MCF 10A (cell line): ENCODE measurements around the gene LHB. TPM values are rescaled to one million over a fixed set of nuclear protein-coding genes. Genes with fewer than 3 reads are reported as not detected.

Source experiments
- BruUV-seq: library from RNA; stranded (reverse); fragments of 400-500 nt; replicated peaks from 2 replicates; lab custom pipeline; 2021; lab: Mats Ljungman, UMichigan
- CTCF ChIA-PET: fragments of 300-600 bp; sonication (Branson Sonifier 250); formaldehyde crosslinking; extraction: SDS; loops from one replicate; lab custom pipeline; 2021; ENCODE audit warnings: antibody characterized with exemption, inconsistent platforms; lab: Yijun Ruan, JAX
- POLR2A ChIA-PET: fragments of 300-600, 350-650 bp; sonication (Branson Sonifier 250); formaldehyde crosslinking; extraction: SDS; loops from one replicate; lab custom pipeline; 2020; ENCODE audit warnings: antibody characterized with exemption, inconsistent platforms; lab: Yijun Ruan, JAX
- DNase-seq: peaks from one replicate; pipeline ENCODE4 v3.0.0-alpha.2; 2018; ENCODE audit not compliant: unreplicated experiment
- H3K27ac Mint-ChIP-seq: one replicate; pipeline ENCODE4 v1.8.0; 2022; ENCODE audit warnings: mild to moderate bottlenecking, low read depth, mixed read lengths; ENCODE audit not compliant: unreplicated experiment
- H3K27me3 Mint-ChIP-seq: one replicate; pipeline ENCODE4 v1.8.0; 2022; ENCODE audit warnings: mixed read lengths; ENCODE audit not compliant: insufficient read depth, unreplicated experiment
- H3K36me3 Mint-ChIP-seq: one replicate; pipeline ENCODE4 v1.8.0; 2022; ENCODE audit warnings: mild to moderate bottlenecking, moderate library complexity, mixed read lengths; ENCODE audit not compliant: insufficient read depth, unreplicated experiment
- H3K4me1 Mint-ChIP-seq: one replicate; pipeline ENCODE4 v1.8.0; 2022; ENCODE audit warnings: mixed read lengths; ENCODE audit not compliant: insufficient read depth, unreplicated experiment
- H3K4me3 Mint-ChIP-seq: one replicate; pipeline ENCODE4 v1.8.0; 2022; ENCODE audit warnings: mild to moderate bottlenecking, moderate library complexity, mixed read lengths; ENCODE audit not compliant: unreplicated experiment
- H3K9me3 Mint-ChIP-seq: one replicate; pipeline ENCODE4 v1.8.0; 2022; ENCODE audit warnings: mixed read lengths; ENCODE audit not compliant: unreplicated experiment
- intact Hi-C: fragments of 100-400 bp; cut with micrococcal nuclease; formaldehyde crosslinking; loops from 2 replicates; pipeline ENCODE4 v1.14.1; 2022
- total RNA-seq: library from RNA; stranded (reverse); gene quantifications from 2 replicates; pipeline ENCODE4 v1.2.3, GENCODE V29; 2022
- TF ChIP-seq, protein P1 (sequence below): fragments of 200-600 bp; IDR thresholded peaks from one replicate; pipeline ENCODE4 v1.8.0; 2022; ENCODE audit warnings: antibody characterized with exemption, mild to moderate bottlenecking; ENCODE audit not compliant: unreplicated experiment

LHB gene
- total RNA-seq, 1 experiment from 2014 or later, result not detected

DNA sequence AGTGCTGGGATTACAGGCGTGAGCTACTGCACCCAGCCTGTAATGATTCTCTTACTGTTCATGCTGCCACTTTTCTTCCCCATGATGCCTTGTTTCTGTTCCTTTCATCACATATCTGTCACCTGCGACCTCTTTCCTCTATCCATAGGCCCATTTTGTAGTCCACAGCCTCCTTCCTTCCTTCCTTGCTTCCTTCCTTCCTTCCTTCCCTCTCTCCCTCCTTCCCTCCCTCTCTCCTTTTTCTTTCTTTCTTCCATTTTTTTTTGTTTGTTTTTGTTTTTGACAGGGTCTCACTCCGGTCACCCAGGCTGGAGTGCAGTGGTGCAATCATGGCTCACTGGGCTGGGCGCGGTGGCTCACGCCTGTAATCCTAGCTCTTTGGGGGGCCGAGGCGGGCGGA is 28.0 kb downstream of the LHB start:
- H3K9me3 Mint-ChIP-seq, result no peaks in the 10 kb centered on the region
- H3K36me3 Mint-ChIP-seq, result peaks cover 74% of the 10 kb centered on the region
- POLR2A ChIA-PET, result interaction anchor here (1.0 kb wide), 1 partner anchor 23 kb away, joined by 4 read pairs; the partner anchor contains the start of gene FTL
- no peaks in the 10 kb centered on the region for H3K27me3 Mint-ChIP-seq
- intact Hi-C loops, result no loop called here
- DNase-seq, result no peak
- no TSS peak for BruUV-seq
- CTCF ChIA-PET, result interaction anchor here (1.3 kb wide), 1 partner anchor 17 kb away, joined by 3 read pairs; no protein-coding TSS in a partner anchor
- H3K27ac Mint-ChIP-seq, result peak overlapping the region; percentile 77
- TF ChIP-seq, protein P1, sequence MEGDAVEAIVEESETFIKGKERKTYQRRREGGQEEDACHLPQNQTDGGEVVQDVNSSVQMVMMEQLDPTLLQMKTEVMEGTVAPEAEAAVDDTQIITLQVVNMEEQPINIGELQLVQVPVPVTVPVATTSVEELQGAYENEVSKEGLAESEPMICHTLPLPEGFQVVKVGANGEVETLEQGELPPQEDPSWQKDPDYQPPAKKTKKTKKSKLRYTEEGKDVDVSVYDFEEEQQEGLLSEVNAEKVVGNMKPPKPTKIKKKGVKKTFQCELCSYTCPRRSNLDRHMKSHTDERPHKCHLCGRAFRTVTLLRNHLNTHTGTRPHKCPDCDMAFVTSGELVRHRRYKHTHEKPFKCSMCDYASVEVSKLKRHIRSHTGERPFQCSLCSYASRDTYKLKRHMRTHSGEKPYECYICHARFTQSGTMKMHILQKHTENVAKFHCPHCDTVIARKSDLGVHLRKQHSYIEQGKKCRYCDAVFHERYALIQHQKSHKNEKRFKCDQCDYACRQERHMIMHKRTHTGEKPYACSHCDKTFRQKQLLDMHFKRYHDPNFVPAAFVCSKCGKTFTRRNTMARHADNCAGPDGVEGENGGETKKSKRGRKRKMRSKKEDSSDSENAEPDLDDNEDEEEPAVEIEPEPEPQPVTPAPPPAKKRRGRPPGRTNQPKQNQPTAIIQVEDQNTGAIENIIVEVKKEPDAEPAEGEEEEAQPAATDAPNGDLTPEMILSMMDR, result no peak
- H3K4me3 Mint-ChIP-seq, result no peak overlapping the region
- peaks cover 20% of the 10 kb centered on the region for H3K4me1 Mint-ChIP-seq

DNA sequence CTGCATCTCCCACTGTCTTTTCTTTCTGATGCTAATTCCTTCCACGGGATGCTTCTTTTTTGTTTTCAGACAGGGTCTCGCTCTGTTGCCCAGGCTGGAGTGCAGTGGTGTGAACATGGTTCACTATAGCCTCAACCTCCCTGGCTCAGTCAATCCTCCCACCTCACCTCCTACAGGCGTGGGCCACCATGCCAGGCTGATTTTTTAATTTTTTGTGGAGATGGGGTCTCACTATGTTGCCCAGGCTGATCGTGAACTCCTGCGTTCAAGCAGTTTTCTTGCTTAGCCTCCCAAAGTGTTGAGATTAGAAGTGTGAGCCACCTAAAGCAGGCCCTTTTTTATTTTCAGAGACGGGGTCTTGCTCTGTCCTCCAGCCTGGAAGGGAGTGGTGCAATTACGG is 28.6 kb downstream of the LHB start:
- ChIA-PET CTCF (no interaction called here), POLR2A (interaction anchor here (0.6 kb wide), 1 partner anchor 501 kb away, joined by 3 read pairs; no protein-coding TSS in a partner anchor)
- TF ChIP-seq, protein P1, result no peak
- no peak for DNase-seq
- intact Hi-C loops, result no loop called here
- Mint-ChIP-seq H3K4me3 (no peak overlapping the region), H3K4me1 (peaks cover 17% of the 10 kb centered on the region), H3K27me3 (no peaks in the 10 kb centered on the region), H3K9me3 (no peaks in the 10 kb centered on the region), H3K36me3 (peaks cover 79% of the 10 kb centered on the region), H3K27ac (peak overlapping the region; percentile 77)
- no TSS peak for BruUV-seq

DNA sequence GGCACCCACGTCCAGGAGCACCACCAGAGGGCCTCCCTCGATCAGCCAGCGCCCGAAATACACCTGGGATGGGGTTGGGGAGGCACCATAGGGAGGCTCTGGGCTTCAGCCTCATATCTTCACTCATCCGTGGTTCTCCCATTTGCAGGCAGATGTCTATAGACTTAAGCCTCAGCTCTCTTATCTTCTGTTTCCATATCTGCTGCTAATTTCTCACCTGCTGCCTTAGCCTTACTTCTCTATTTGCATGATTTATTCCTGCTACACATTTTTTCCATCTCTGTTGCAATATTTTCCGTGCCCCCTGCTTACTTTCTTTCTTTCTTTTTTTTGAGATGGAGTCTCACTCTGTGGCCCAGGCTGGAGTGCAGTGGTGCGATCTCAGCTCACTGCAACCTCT is 29.6 kb downstream of the LHB start:
- H3K4me3 Mint-ChIP-seq, result no peak overlapping the region
- H3K27me3 Mint-ChIP-seq, result no peaks in the 10 kb centered on the region
- H3K27ac Mint-ChIP-seq, result no peak overlapping the region
- H3K4me1 Mint-ChIP-seq, result peaks cover 17% of the 10 kb centered on the region
- TF ChIP-seq, protein P1, result no peak
- no peak for DNase-seq
- H3K9me3 Mint-ChIP-seq, result no peaks in the 10 kb centered on the region
- CTCF ChIA-PET, result interaction anchor here (0.5 to 2.2 kb wide), 4 partner anchors 11 to 118 kb away, joined by 3 to 9 read pairs (median 3); no protein-coding TSS in a partner anchor
- no TSS peak for BruUV-seq
- intact Hi-C loops, result no loop called here
- POLR2A ChIA-PET, result interaction anchor here (1.3 kb wide), 1 partner anchor 9 kb away, joined by 4 read pairs; no protein-coding TSS in a partner anchor
- H3K36me3 Mint-ChIP-seq, result peaks cover 89% of the 10 kb centered on the region

DNA sequence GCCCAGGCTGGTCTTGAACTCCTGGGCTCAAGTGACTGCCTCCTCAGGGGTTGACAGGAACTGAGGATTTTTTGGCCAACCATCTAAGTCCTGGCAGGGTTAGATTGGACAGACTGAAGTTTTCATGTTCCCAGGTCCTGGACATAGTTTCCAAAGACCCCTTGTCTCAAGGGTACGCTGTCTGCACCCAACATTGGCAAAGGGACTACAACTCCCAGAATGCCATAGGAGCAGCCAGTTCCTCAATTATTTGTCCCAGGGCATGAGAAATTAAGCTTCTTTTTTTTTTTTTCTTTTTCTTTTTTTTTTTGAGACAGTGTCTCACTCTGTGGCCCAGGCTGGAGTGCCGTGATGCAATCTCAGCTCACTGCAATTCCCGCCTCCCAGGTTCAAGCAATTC is 30.7 kb downstream of the LHB start:
- Mint-ChIP-seq H3K9me3 (no peaks in the 10 kb centered on the region), H3K4me3 (no peak overlapping the region), H3K4me1 (peaks cover 13% of the 10 kb centered on the region), H3K27me3 (no peaks in the 10 kb centered on the region), H3K27ac (no peak overlapping the region), H3K36me3 (peaks cover 89% of the 10 kb centered on the region)
- CTCF ChIA-PET, result interaction anchor here (0.6 to 2.2 kb wide), 4 partner anchors 12 to 185 kb away, joined by 3 to 9 read pairs (median 3); no protein-coding TSS in a partner anchor
- intact Hi-C loops, result no loop called here
- POLR2A ChIA-PET, result interaction anchor here (0.5 kb wide), 1 partner anchor 21 kb away, joined by 3 read pairs; the partner anchor contains the start of gene FTL
- DNase-seq, result no peak
- BruUV-seq, result no TSS peak
- TF ChIP-seq, protein P1, result no peak
